IMR-90 (cell line): Measurements from ENCODE around the gene TEX14. TPM values are rescaled to one million over a fixed set of nuclear protein-coding genes. Genes with fewer than 3 reads are reported as not detected.

Source experiments
- ATAC-seq: fragments of 200-7000 bp; cut with Tn5 transposase; 2 replicates; pipeline ENCODE4 v1.9.1; 2020; ENCODE audit warnings: low read depth, mild to moderate bottlenecking, moderate library complexity
- BruUV-seq: library from RNA; stranded (reverse); fragments of 400-500 nt; replicated peaks from 2 replicates; lab custom pipeline; 2021; lab: Mats Ljungman, UMichigan
- CTCF ChIA-PET: fragments of 300-600 bp; formaldehyde crosslinking; extraction: SDS; loops from one replicate; lab custom pipeline; 2021; ENCODE audit warnings: antibody characterized with exemption; lab: Yijun Ruan, JAX
- POLR2A ChIA-PET: fragments of 300-600 bp; sonication (Branson Sonifier 250); formaldehyde crosslinking; loops from one replicate; lab custom pipeline; 2022; ENCODE audit warnings: antibody characterized with exemption; ENCODE audit not compliant: unreplicated experiment; lab: Charles Lee
- DNase-seq: peaks from one replicate; pipeline ENCODE4 v3.0.0; 2013
- H2AFZ ChIP-seq: replicated peaks from 2 replicates; pipeline ENCODE3; 2013; ENCODE audit warnings: low read length, mild to moderate bottlenecking; ENCODE audit not compliant: poor library complexity
- H2AK5ac ChIP-seq: 2 replicates; pipeline ENCODE4 v1.6.1; 2013; ENCODE audit warnings: low read depth, low read length, inconsistent platforms
- H2AK9ac ChIP-seq: replicated peaks from 2 replicates; pipeline ENCODE3; 2013; ENCODE audit warnings: mild to moderate bottlenecking, low read depth, low read length, moderate library complexity; ENCODE audit not compliant: poor library complexity
- H2BK120ac ChIP-seq: 2 replicates; pipeline ENCODE4 v1.6.1; 2013; ENCODE audit warnings: low read depth, low read length, inconsistent platforms
- H2BK15ac ChIP-seq: 3 replicates; pipeline ENCODE4 v1.6.1; 2013; ENCODE audit warnings: low read depth, low read length, inconsistent platforms
- H2BK20ac ChIP-seq: 2 replicates; pipeline ENCODE4 v1.6.1; 2013; ENCODE audit warnings: low read depth, mild to moderate bottlenecking, inconsistent platforms, low read length, moderate library complexity
- H2BK5ac ChIP-seq: 2 replicates; pipeline ENCODE4 v1.6.1; 2013; ENCODE audit warnings: mild to moderate bottlenecking, low read depth, low read length, inconsistent platforms; ENCODE audit not compliant: poor library complexity, severe bottlenecking
- H3K14ac ChIP-seq: replicated peaks from 2 replicates; pipeline ENCODE4 v1.6.1; 2013; ENCODE audit warnings: low read depth, low read length, inconsistent platforms
- H3K18ac ChIP-seq: 2 replicates; pipeline ENCODE4 v1.6.1; 2013; ENCODE audit warnings: low read depth, low read length, control low read depth
- H3K23ac ChIP-seq: 2 replicates; pipeline ENCODE4 v1.6.1; 2013; ENCODE audit warnings: low read depth, low read length, inconsistent platforms
- H3K27ac ChIP-seq: 2 replicates; pipeline ENCODE4 v1.5.1; 2013; ENCODE audit warnings: mild to moderate bottlenecking, control low read depth, low read length; ENCODE audit not compliant: insufficient read depth
- H3K27me3 ChIP-seq: 2 replicates; pipeline ENCODE4 v1.6.1; 2013; ENCODE audit warnings: low read length; ENCODE audit not compliant: control insufficient read depth, insufficient read depth
- H3K36me3 ChIP-seq: 2 replicates; pipeline ENCODE4 v1.6.1; 2013; ENCODE audit warnings: low read length, mixed read lengths; ENCODE audit not compliant: control insufficient read depth, insufficient read depth
- H3K4ac ChIP-seq: 2 replicates; pipeline ENCODE4 v1.6.1; 2013; ENCODE audit warnings: low read depth, low read length, inconsistent platforms
- H3K4me1 ChIP-seq: 2 replicates; pipeline ENCODE4 v1.6.1; 2013; ENCODE audit warnings: low read length, mixed read lengths; ENCODE audit not compliant: control insufficient read depth, insufficient read depth
- H3K4me2 ChIP-seq: 2 replicates; pipeline ENCODE4 v1.6.1; 2013; ENCODE audit warnings: low read depth, mild to moderate bottlenecking, control low read depth, low read length, moderate library complexity
- H3K4me3 ChIP-seq: 2 replicates; pipeline ENCODE4 v1.5.1; 2013; ENCODE audit warnings: low read depth, mild to moderate bottlenecking, control low read depth, low read length, moderate library complexity; ENCODE audit not compliant: insufficient read depth
- H3K56ac ChIP-seq: 2 replicates; pipeline ENCODE4 v1.6.1; 2013; ENCODE audit warnings: low read length, inconsistent platforms; ENCODE audit not compliant: insufficient read depth; ENCODE audit errors: extremely low read depth
- H3K79me1 ChIP-seq, 2 experiments: 2 replicates each; pipeline ENCODE4 v1.6.1; 2013; ENCODE audit warnings: low read length in 2 of 2, inconsistent platforms in 1 of 2, low read depth in 1 of 2
- H3K9ac ChIP-seq: 2 replicates; pipeline ENCODE4 v1.6.1; 2013; ENCODE audit warnings: low read depth, low read length, control low read depth
- H3K9me1 ChIP-seq: 2 replicates; pipeline ENCODE4 v1.6.1; 2013; ENCODE audit warnings: low read length, inconsistent platforms; ENCODE audit not compliant: insufficient read depth
- H3K9me3 ChIP-seq: 2 replicates; pipeline ENCODE4 v1.6.1; 2013; ENCODE audit warnings: low read length; ENCODE audit not compliant: control insufficient read depth, insufficient read depth
- H4K20me1 ChIP-seq: 2 replicates; pipeline ENCODE4 v1.6.1; 2013; ENCODE audit warnings: low read length, inconsistent platforms; ENCODE audit not compliant: insufficient read depth
- H4K5ac ChIP-seq: 2 replicates; pipeline ENCODE4 v1.6.1; 2013; ENCODE audit warnings: mild to moderate bottlenecking, low read depth, low read length, control low read depth
- H4K8ac ChIP-seq, 2 experiments: 2 replicates each; pipeline ENCODE4 v1.6.1; 2013; ENCODE audit warnings: low read depth in 2 of 2, low read length in 2 of 2, control low read depth in 1 of 2, inconsistent platforms in 1 of 2
- H4K91ac ChIP-seq: 2 replicates; pipeline ENCODE4 v1.6.1; 2013; ENCODE audit warnings: low read depth, low read length, inconsistent platforms; ENCODE audit not compliant: insufficient read depth
- BHLHE40 ChIP-seq: fragments of 150-350 bp; IDR thresholded peaks from 2 replicates; pipeline ENCODE4 v1.6.1; 2016; ENCODE audit warnings: mild to moderate bottlenecking, low read depth, low read length
- CEBPB ChIP-seq: IDR thresholded peaks from 2 replicates; pipeline ENCODE4 v1.6.1; 2012; ENCODE audit warnings: low read depth, low read length, improper control_type of control experiment
- CHD1 ChIP-seq: IDR thresholded peaks from 2 replicates; pipeline ENCODE4 v1.6.1; 2012; ENCODE audit warnings: low read depth, low read length, improper control_type of control experiment
- CTCF ChIP-seq: conservative IDR thresholded peaks from 2 replicates; pipeline ENCODE4 v1.5.1; 2012; ENCODE audit warnings: mild to moderate bottlenecking, low read depth, low read length, improper control_type of control experiment
- ELK1 ChIP-seq: fragments of 150-350 bp; IDR thresholded peaks from 2 replicates; pipeline ENCODE4 v1.6.1; 2016; ENCODE audit warnings: low read depth, mild to moderate bottlenecking, low read length, moderate library complexity, borderline replicate concordance
- FOS ChIP-seq: fragments of 150-350 bp; IDR thresholded peaks from 2 replicates; pipeline ENCODE4 v1.6.1; 2016; ENCODE audit warnings: low read depth, low read length
- MAFK ChIP-seq: IDR thresholded peaks from 2 replicates; pipeline ENCODE4 v1.6.1; 2012; ENCODE audit warnings: low read depth, low read length, improper control_type of control experiment
- MAZ ChIP-seq: IDR thresholded peaks from 2 replicates; pipeline ENCODE4 v1.6.1; 2012; ENCODE audit warnings: low read depth, mild to moderate bottlenecking, low read length, improper control_type of control experiment, moderate library complexity, borderline replicate concordance
- MXI1 ChIP-seq: IDR thresholded peaks from 2 replicates; pipeline ENCODE4 v1.6.1; 2012; ENCODE audit warnings: low read depth, mild to moderate bottlenecking, low read length, moderate library complexity, borderline replicate concordance
- NFE2L2 ChIP-seq: fragments of 150-350 bp; IDR thresholded peaks from 2 replicates; pipeline ENCODE4 v1.6.1; 2016; ENCODE audit warnings: low read depth, mild to moderate bottlenecking, low read length
- POLR2A ChIP-seq: IDR thresholded peaks from 2 replicates; pipeline ENCODE4 v1.6.1; 2012; ENCODE audit warnings: mild to moderate bottlenecking, low read depth, low read length
- RAD21 ChIP-seq: IDR thresholded peaks from 2 replicates; pipeline ENCODE4 v1.6.1; 2012; ENCODE audit warnings: low read length, improper control_type of control experiment
- RCOR1 ChIP-seq: IDR thresholded peaks from 2 replicates; pipeline ENCODE4 v1.6.1; 2012; ENCODE audit warnings: mild to moderate bottlenecking, low read length, improper control_type of control experiment; ENCODE audit not compliant: insufficient replicate concordance
- RFX5 ChIP-seq: IDR thresholded peaks from 2 replicates; pipeline ENCODE4 v1.8.0; 2012; ENCODE audit warnings: low read depth, mild to moderate bottlenecking, low read length, moderate library complexity
- SMC3 ChIP-seq: fragments of 150-350 bp; IDR thresholded peaks from 2 replicates; pipeline ENCODE4 v1.6.1; 2016; ENCODE audit warnings: low read depth, mild to moderate bottlenecking, antibody characterized with exemption, low read length, moderate library complexity
- USF2 ChIP-seq: fragments of 150-350 bp; IDR thresholded peaks from 2 replicates; pipeline ENCODE4 v1.6.1; 2017; ENCODE audit warnings: mild to moderate bottlenecking, antibody characterized with exemption, low read length, low read depth
- WGBS, 2 experiments: methylation state at CpG; one replicate each; pipeline versions ENCODE4 v1.1.5 to v1.1.7; 2013; ENCODE audit warnings: missing lambda C conversion rate in 2 of 2; ENCODE audit not compliant: insufficient read length in 1 of 2; ENCODE audit errors: extremely low coverage in 2 of 2; 5-methylcytosine and 5-hydroxymethylcytosine counted together
- dilution Hi-C: fragments of 300-500 bp; cut with HindIII; formaldehyde crosslinking; loops from one replicate; pipeline ENCODE4 v1.14.3; 2018; ENCODE audit warnings: low sequenced_read_pairs; ENCODE audit not compliant: unreplicated experiment
- in situ Hi-C: fragments of 300-500 bp; cut with MboI; formaldehyde crosslinking; loops from 3 replicates; pipeline ENCODE4 v1.14.3; 2019; ENCODE audit warnings: low sequenced_read_pairs, inconsistent platforms, mixed read lengths
- intact Hi-C: fragments of 100-400 bp; cut with micrococcal nuclease; formaldehyde crosslinking; loops from 2 replicates; pipeline ENCODE4 v1.10.0; 2022
- polyA plus RNA-seq, 3 experiments: library from polyadenylated mRNA; depleted of rRNA; stranded (reverse); fragments of >200 nt; gene quantifications; 2 replicates each; pipeline ENCODE4 v1.2.3, GENCODE V29; 2012; ENCODE audit warnings: low replicate concordance in 1 of 3
- total RNA-seq: library from RNA; depleted of rRNA; stranded (reverse); fragments of >200 nt; gene quantifications from 2 replicates; pipeline ENCODE4 v1.2.3, GENCODE V29; 2012

TEX14 gene
- total and polyA plus RNA-seq, 2 of the 4 experiments (the other 2 are of a cell fraction) = not detected

GRCh38 chr17:58576679-58577367, 115.0 kb downstream of the TEX14 start:
- Histone ChIP-seq H2AK9ac (no peak overlapping the region), H3K27me3 (peaks cover 4% of the 10 kb centered on the region), H3K14ac (no peak overlapping the region), H4K8ac (no peak overlapping the region), H2BK120ac (no peak overlapping the region), H3K9me3 (no peaks in the 10 kb centered on the region), H4K5ac (no peak overlapping the region), H3K18ac (no peak overlapping the region), H2BK5ac (no peak overlapping the region), H3K79me1 (no peaks in the 10 kb centered on the region), H3K4me3 (no peak overlapping the region), H3K9me1 (no peaks in the 10 kb centered on the region), H3K23ac (no peak overlapping the region), H3K56ac (no peak overlapping the region), H4K91ac (no peak overlapping the region), H2AK5ac (no peak overlapping the region), H4K20me1 (no peaks in the 10 kb centered on the region), H2AFZ (no peak overlapping the region), H3K36me3 (no peaks in the 10 kb centered on the region), H3K4me1 (0 out of 2 replicates have a peak, but pooled peaks cover 2% of the 10 kb centered on the region), H3K4ac (no peak overlapping the region), H3K4me2 (no peak overlapping the region), H3K27ac (no peak overlapping the region), H2BK20ac (no peak overlapping the region), H2BK15ac (no peak overlapping the region), H3K9ac (no peak overlapping the region)
- WGBS, 2 experiments = no CpG with 5 or more reads among the region's 3 CpGs
- intact Hi-C loops (no loop called here), dilution Hi-C loops (no loop called here), in situ Hi-C loops (no loop called here)
- ATAC-seq (no peak), DNase-seq (no peak)
- TF ChIP-seq RFX5 (no peak), NFE2L2 (no peak), FOS (no peak), BHLHE40 (no peak), SMC3 (no peak), POLR2A (no peak), RAD21 (no peak), CTCF (no peak), MXI1 (no peak), CEBPB (no peak), RCOR1 (no peak), CHD1 (no peak), USF2 (no peak), ELK1 (no peak), MAZ (no peak), MAFK (no peak)
- ChIA-PET POLR2A (no interaction called here), CTCF (interaction anchor here (0.6 to 1.4 kb wide), 4 partner anchors 9 to 325 kb away, joined by 3 to 10 read pairs (median 3); no protein-coding TSS in a partner anchor)
- no TSS peak for BruUV-seq
